EH (cell line): Measurements from ENCODE around the gene RAB30.
"Not testable (repeated sequence)": the region's sequence is repeated elsewhere in the genome, so short reads cannot be mapped to it uniquely, and the experiment has no call there.

Experiments
- DNase-seq: peaks from one replicate; pipeline ENCODE4 v3.0.0-alpha.2; 2015; ENCODE audit warnings: low read depth

The RAB30 gene

GRCh38 chr11:82981852-82982251 lies 89.8 kb downstream of the RAB30 start:
- DNase-seq = no peak

- DNase-seq = no peak
These were observed 90.8 kb downstream of the RAB30 start for GRCh38 chr11:82980947-82981346.

GRCh38 chr11:82980292-82980691 lies 91.4 kb downstream of the RAB30 start:
- DNase-seq = peak; percentile 95

GRCh38 chr11:82979824-82980223 lies 91.9 kb downstream of the RAB30 start:
- DNase-seq = peak; percentile 33

GRCh38 chr11:82978422-82979099 lies 93.1 kb downstream of the RAB30 start:
- DNase-seq = peak; percentile 91

GRCh38 chr11:82976786-82977185 lies 94.9 kb downstream of the RAB30 start:
- DNase-seq = no peak

GRCh38 chr11:82975882-82976281 lies 95.8 kb downstream of the RAB30 start:
- no peak for DNase-seq

- DNase-seq = no peak
These were observed 96.8 kb downstream of the RAB30 start for GRCh38 chr11:82974851-82975250.

- DNase-seq = no peak
These were observed 97.6 kb downstream of the RAB30 start for GRCh38 chr11:82974135-82974534.

GRCh38 chr11:82972103-82972502 lies 99.6 kb downstream of the RAB30 start:
- DNase-seq = no peak

- DNase-seq = not testable (repeated sequence)
These were observed 100.2 kb downstream of the RAB30 start for GRCh38 chr11:82971519-82971946.

- DNase-seq = peak; percentile 41
These were observed 101.1 kb downstream of the RAB30 start for GRCh38 chr11:82970507-82971083.

- DNase-seq = no peak
These were observed 101.9 kb downstream of the RAB30 start for GRCh38 chr11:82969811-82970210.

- no peak for DNase-seq
These were observed 104.3 kb downstream of the RAB30 start for GRCh38 chr11:82967381-82967780.

GRCh38 chr11:82962021-82962420 lies 109.7 kb downstream of the RAB30 start:
- not testable (repeated sequence) for DNase-seq

- no peak for DNase-seq
These were observed 110.9 kb downstream of the RAB30 start for GRCh38 chr11:82960779-82961143.

- DNase-seq = no peak
These were observed 111.5 kb downstream of the RAB30 start for GRCh38 chr11:82959987-82960778.

- DNase-seq = not testable (repeated sequence)
These were observed 115.8 kb downstream of the RAB30 start for GRCh38 chr11:82955736-82956453.

GRCh38 chr11:82950502-82950901 lies 121.2 kb downstream of the RAB30 start:
- DNase-seq = not testable (repeated sequence)

- DNase-seq = no peak
These were observed 122.3 kb downstream of the RAB30 start for GRCh38 chr11:82949352-82949751.

- DNase-seq = no peak
These were observed 126.0 kb downstream of the RAB30 start for GRCh38 chr11:82945682-82946081.

- not testable (repeated sequence) for DNase-seq
These were observed 126.7 kb downstream of the RAB30 start for GRCh38 chr11:82945041-82945440.
